Central memory CD4-positive, alpha-beta T cell (primary cell): ENCODE measurements around the gene XPOT.

Experiments used
- DNase-seq: peaks from one replicate; pipeline ENCODE4 v3.0.0; 2022

Gene XPOT

DNA sequence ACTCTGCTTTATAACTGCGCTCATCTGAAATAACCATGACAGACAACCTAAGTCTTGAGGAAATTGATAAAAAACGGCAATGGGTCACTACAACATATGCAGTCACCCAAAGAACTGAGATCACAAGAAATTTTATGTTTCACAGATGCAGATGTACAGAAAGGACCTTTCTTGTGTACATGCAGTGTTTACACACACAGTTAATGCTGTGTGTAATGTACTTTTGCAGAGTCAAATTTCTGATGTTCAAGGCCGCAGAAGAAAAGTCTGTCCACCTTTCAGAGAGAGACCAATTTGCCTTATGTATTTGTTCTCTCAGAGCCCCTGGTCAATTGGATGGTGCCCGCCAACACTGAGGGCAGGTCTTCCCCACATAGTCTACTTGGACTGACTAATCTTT is 24.8 kb downstream of the XPOT start:
- no peak for DNase-seq

DNA sequence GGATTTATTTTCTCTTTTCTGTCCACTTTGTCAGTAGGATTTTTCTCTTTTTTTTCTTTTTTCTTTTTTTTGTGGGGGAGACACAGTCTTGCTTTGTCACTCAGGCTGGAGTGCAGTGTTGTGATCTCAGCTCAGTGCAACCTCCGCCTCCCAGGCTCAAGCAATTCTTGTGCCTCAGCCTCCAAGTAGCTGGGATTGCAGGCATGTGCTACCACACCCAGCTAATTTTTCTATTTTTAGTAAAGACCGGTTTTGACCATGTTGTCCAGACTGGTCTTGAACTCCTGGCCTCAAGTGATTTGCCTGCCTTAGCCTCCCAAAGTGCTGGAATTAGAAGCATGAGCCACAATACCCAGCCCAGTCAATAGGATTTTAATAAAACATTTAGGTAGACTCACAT is 26.7 kb downstream of the XPOT start:
- no peak for DNase-seq

DNA sequence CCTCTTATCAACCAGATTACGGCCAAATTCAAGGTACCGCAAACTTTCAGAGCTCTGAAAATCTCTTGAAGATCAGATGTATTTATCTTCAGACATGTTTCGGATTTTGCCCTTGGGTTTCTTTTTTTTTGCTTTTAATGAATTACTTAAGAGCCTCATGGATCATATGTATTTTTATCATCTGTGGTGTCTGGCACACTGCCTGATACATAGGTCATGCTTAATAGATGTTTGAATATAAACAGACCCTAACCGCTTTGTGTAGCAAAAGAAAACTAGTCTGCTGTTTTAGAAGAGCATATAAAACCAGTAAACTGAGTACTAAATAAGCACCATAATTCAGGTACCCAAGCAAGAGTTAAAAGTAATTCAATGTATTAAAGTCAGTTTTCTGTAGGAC is 27.6 kb downstream of the XPOT start:
- no peak for DNase-seq

DNA sequence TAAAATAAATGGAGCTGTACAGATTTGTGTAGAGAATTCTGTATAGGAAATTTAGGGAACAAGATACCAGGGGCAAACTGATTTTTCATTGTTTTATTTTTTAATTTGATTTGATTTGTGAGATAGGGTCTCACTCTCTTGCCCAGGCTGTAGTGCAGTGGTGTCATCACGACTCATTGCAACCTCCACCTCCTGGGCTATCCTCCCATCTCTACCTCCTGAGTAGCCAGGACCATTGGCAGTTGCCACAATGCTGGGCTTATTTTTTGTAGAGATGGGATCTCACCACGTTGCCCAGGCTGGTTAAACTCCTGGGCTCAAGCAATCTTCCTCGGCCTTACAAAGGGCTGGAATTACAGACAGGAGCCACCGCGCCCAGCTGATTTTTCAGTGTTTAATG is 29.7 kb downstream of the XPOT start:
- DNase-seq = no peak

DNA sequence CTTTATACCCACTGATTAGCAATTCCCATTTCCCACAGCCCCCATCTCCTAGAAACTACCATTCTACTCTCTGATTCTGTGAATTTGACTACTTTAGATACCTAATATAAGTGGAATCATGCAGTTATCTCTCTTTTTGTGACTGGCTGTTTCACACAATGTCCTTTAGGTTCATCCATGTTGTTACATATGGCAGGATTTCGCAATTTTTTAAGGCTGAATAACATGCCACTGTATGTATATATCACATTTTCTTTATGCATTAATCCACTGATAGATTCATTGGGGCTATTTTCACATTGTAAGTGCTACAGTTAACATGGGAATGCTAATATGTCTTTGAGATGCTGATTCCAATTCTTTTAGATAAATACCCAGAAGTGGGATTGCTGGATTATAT is 35.9 kb downstream of the XPOT start:
- no peak for DNase-seq

DNA sequence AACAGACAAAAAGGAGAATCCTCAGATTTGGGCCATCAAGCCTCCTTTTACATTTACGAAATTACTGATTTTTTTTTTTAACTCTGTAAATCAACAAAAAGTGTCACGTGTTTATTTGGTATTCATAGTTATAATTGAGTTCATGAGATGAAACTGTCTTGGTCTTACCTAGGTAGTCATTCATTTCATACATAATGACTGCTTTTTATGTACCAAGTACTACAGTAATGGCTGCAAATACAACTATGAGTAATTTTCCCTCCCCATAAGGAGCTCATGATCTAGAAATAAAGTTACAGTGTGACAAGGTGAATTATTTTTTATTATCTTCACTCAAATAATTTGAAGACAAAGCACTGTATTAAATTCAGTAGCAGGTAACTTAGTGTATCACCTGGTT is 41.3 kb downstream of the XPOT start:
- DNase-seq = no peak

DNA sequence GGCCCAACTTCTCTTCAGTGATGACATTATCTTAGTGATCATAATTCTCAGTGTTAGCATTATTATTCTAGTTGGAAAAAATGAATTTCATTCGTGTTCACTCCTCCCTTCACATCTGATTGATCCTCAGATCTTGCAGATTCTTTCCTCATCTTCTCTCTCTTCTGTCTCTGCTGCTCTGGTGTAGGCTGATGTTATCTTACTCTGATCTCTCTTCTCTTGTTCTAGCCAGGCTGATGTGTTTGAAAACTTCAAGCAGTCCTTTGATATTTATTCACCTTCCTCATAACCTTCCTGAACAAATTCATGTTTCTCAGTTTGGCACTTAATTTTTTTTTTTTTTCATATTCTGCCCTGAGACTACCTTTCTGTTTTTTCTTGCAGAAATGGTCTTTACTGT is 42.1 kb downstream of the XPOT start:
- no peak for DNase-seq

DNA sequence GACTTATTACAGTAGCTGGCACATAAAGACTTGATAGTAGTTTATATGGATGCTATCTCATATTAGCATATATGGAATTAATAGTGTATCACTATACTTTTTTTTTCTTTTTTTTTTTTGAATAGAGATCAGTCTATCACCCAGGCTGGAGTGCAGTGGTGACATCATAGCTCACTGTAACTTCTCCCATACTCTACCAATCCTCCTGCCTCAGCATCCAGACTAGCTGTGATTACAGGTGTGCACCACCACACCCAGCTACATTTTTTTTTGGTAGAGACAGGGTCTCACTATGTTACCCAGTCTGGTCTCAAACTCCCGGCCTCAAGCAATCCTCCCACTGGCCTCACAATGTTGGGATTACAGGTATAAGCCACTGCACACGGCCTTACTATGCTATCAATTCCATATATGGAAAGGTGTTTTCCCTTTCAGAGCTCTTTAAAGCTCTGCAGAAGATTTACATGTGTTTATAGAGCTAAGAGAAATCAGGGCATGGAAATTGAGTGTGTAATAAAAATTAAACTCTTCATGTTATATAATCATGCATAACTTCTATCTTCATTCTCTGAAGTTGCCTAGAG is 46.0 kb downstream of the XPOT start:
- DNase-seq = no peak

DNA sequence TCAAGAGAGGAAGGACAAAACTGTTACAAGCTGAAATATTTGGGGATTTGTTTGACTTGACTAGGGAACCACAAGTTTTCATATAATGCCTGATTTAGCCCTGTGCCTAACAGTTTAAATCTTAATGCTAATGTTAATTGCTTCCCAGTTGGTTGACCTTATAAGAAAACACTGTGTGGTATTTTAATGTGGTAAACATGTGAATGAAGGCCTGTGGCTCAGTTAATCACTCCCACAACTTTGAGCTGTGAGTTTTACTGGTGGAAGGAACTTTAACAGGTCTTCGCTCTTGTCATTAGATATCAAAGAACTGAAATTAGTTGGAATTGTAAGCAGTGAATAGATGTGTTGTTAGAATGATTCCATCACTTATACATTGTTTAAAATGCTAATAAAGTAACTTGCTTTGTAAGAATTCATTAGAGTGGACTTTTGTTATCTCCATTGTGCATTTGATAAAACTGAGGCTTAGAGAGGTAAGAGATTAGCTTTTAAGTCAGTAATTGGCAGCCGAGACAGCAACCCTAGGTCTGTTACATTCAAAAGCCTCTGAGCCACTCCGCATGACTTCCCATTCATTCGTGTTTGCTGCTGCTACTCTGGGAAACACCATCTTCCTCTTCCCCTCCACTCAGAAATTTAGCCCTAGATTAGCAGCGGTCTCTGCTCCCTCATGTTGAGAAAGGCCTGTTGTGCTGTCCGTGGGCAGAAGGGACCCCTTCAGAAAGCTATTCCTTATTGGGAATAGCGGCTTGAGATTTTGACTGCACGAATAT is 46.7 kb downstream of the XPOT start:
- DNase-seq = no peak

DNA sequence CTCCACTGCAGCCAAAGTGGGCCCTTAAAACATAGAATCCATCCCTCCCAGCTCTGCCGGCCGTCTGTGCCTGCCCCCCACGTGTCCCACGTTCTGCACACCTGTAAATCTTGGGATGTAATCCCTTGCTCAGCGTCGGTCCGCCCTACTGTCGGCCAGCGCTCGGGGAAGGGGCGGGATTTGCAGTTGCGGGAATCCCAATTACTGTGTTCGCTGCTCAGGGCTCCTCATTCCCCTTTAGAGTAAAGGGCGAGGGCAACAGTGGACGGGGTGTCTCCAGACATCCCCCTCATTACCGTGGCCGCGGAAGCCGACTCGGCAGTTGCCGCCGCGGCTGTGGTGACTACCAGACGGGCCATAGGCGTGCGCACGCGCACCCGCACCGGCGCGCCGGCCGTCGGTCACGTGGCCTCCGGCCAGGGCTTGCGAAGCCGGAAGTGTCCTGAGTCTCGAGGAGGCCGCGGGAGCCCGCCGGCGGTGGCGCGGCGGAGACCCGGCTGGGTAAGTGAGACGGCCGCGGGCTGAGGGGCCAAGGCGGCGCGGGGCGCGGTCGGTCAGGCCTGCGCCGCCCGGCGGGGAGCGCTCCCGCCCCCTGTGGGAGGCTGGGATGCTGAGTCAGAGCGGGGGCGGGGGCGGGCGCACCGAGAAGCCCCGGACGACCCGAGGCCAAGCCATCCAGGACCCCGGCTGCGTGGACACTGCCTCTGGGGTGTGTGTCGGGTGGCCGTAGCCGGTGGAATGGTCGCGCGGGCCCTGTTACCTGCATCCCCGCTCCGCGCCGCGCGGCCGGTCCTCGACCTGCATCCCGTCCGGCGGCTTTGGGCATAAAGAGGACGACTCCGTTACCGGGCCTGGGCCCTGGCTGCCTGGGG is 47.7 kb downstream of the XPOT start, which contains the start of gene TBK1:
TSS of gene TBK1 (plus strand) at position 434 of the 872 bp plus-strand sequence. CDS start 3,751 bp downstream, outside the sequence.
- DNase-seq = peak; percentile 46

DNA sequence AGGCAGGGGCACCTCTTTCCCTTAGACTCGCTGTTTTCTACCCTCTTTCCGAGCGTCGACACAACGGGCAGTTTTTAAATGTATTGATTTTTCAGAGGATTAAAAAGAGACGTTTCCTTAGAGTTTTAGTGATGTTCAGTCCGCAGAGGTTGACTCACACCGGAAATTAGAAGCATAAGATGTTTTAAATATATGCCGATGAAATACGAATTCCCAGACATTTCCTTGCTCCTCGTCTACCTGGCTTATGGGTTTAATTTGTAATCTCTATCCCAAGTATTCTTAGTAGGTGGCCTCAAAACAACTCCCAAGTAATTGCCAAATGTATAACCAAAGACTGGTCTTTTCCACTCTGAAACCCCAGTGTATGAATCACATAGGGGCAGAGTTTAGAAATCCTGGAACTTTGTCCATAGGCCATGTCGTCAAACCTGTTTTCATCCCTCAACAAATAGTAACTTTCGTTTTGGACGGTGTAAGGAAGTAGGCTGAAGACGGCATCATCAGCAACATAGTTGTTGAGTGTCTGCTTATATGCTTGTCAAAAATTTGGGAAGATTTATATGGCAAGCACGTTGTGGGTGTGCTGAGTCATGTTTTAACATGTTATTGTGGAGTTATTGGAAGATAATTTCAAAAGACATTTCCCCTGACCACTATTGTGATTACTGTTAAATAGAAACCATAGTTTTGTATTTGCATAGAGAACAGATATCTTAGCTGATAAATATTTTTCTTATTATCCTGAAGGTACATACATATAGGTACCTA is 48.6 kb downstream of the XPOT start:
- DNase-seq = peak; percentile 23

DNA sequence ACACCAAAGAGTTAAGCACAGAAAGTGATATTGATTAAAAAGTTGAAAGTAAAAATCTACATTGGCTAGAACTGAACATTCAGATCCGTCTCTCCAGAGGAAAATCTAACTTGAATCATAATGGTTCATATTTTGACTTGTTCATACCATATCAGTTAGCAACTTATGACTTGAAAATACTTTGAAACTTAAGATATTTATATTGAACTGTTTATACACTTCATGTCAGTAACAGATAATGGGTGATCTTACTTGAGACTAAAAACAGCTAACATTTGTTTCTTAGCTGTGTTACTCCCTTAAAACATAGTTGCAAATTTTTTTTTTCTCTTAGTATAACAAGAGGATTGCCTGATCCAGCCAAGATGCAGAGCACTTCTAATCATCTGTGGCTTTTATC is 51.3 kb downstream of the XPOT start:
- no peak for DNase-seq

DNA sequence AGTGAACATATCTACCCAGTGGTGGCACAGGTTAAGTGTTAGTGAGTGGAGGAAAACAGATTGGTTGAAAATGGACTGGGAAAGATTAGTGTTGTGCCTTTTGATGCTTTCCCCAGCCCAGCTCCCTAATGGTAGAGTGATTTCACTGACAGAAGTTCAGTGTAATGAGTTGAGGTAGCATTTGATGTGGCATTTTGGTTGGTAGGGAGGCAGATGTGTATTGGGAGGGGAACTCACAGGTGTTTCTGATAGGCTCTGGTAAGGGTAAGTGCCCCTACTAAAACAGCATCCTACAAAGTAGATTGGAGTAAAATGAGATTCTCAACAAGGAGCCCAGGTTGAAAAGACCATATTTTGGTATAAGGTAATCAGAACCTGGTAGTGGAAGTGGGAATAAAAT is 51.9 kb downstream of the XPOT start:
- no peak for DNase-seq

DNA sequence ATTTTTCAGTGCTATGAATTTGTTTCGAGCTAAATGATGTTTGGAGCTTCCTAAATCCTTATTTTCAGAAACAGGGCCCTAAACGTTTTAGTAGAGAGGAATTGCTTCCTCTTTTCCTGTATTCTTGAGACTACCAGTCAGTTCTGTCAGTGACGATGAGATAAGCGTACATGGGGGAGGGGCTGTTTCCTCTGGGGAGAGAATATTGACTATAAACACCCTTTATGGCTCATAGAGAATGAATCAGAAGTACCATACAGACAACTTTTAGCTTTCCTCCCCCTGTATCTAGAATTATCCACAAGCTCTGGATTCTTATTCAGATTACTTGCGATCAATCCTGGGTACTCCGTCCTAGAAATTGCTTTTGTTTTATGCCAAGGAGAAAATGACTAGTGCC is 52.8 kb downstream of the XPOT start:
- no peak for DNase-seq

DNA sequence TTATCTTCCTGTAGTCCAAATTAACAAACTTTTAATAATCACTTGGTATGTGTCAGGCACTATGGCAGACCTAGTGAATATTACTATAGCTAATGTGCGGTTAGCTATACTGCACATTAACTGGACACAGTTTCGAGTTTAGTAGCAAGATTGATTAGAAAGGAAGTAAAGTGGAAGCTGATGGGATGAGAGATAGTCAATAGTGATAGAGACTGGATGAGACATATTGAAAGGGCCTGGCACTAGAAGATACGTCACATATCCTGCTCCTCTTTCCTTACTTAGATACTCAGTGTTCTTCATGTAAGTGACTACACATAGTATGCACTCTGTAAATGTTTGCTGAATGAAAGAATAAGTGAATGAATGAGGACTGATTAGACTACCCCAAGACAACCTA is 53.3 kb downstream of the XPOT start:
- no peak for DNase-seq

DNA sequence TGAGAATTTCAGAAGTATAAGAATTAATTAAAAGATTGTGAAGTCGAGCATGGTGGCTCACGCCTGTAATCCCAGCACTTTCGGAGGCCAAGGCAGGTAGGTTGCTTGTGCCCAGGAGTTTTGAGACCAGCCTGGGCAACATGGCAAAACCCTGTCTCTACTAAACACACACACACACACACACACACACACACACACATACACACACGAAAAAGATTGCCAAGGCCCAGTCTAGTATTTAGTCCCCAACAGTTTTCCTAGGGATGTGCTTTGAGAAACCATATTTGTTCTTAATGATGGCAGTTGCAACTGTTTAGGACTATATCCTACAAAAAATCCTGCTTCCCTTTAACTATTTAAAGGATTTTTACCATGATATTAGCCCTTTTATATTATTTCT is 53.7 kb downstream of the XPOT start:
- no peak for DNase-seq

DNA sequence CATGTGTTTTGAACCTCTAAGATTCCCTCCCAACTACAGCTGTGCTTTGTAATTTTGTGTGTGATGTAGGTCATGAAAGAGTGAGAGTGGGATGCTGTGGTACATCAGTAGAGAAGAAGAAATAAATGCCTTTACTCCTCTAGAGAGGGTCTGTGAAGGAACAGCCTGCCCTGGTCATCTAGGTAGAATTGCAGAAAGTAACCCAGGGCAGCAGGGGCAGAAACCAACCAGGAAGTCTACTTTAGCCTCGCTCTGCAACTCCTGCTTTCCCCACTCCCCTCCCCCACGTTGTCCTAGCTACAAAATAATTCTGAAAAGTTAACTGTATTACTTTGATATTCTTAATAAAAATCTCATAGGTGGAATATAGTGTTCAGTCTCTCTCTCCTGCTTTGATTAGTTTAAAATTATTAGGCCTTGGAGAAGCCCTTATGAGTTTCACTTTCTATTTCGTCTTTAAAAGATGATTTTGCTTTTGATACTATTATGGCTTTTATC is 55.3 kb downstream of the XPOT start:
- DNase-seq = peak; percentile 30

DNA sequence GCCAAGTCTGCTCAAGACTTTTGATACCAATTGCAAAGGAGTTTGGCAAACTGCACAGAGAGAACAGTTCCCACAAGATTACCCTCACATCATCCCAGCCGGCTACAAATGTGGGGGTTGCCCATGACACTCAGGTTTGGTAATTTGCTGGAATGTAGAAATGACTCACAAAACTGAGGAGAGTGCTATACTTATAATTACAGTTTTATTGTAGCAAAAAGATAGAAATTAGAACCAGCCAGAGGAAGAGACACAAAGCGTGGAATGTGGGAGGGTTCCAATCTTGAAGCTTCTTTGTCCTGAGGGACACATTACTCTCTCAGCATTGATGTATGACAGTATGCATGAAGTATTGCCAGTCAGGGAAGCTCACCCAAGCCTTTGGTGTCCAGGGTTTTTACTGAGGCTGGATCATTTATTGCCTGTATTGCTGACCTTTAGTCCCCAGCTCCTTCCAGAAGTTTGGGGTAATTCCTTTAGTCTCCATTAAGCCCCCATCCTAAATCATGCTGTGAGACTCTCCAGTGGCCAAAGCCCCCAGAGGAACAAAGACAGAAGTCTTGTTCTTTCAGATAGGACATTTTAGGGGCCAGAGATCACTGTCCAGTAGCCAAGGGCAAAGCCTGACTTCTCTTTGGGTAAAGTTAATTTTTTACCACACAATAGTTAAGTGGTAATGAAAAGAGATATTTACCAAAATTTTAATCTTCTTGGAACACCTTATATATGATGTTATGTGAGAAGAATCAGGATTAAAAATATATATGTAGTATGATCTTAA is 57.6 kb downstream of the XPOT start:
- no peak for DNase-seq

DNA sequence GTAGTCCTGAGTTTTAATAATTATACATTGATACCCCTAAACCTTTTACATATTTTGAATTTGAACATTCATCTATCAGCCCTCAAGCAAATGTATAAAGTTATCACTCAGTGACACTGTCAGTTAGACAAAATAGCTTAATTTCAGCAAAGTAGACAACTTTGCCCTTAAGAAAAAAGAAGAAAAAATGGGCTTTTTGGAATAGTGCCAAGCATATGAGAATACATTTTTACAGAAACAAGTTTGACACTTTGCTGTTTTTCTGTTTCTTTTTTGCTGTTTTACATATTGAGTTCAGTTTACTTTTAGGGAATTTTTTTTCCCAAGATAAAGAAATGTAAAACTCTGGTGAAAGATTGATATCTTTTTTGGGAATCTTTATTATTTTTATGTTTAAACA is 62.0 kb downstream of the XPOT start:
- DNase-seq = no peak

DNA sequence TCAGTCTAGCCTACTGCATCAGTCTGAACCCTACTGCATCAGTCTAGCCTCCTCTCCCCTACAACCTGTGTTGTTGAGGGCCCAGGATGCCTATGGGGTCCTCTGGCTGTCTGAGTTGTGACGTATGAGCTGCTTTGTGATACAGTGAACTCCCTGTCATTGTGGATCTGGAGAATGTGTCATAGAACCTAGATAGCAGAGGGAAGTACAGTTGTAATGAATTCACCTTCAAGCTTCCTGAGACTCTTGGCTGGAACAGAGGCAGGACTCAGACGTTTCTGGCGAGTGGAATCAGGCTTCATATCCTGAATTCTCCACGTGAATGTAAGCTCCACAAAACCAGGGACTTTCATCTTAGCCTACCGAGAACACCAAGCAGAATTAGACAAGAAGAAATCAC is 64.8 kb downstream of the XPOT start:
- DNase-seq = no peak

DNA sequence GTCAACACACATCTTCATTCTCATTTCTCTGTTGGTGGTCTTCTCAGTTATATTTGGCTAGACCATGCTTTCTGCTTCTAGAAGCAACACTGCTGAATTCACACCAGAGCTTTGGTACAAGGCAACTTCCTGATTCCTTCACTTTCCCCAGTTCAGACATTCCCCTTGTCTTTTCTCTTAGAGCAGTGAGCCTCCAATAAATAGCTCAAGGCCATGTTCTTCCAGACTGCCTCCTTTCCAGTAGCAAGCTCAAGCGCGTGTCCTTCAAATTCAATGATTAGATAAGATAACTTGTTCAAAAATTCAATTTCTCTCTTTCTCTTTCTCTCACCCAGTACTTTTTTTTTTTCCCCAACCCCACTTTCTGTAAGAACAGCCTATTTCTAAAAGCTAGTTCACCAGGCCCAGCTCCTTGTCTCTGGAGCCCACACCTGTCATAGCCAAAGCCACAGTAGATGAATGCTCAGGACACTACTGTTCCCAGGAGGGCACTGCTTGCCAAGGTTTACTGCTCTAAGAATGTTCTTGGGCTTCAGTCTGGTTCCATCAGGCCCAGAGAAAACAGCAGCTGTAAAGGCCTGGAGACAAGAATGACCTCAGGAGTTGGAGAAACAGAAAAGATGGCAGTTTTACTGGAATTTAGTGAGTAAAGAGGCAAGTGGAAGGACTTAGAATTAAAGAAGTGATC is 65.4 kb downstream of the XPOT start:
- DNase-seq = no peak
